Stimulated activated CD4-positive, alpha-beta T cell treated with anti-CD3 and anti-CD28 coated beads, TNF-alpha, amount 100 ng/mL, for 24 hours (primary cell): ENCODE measurements around the gene UQCC5.

Experiments
- DNase-seq, 3 experiments: peaks; one replicate each; pipeline ENCODE4 v3.0.0-alpha.2; 2020; ENCODE audit warnings: low read depth in 3 of 3

UQCC5 gene

GRCh38 chr3:52534281-52535183 is 1.9 kb upstream of the UQCC5 start:
- DNase-seq = no peak

GRCh38 chr3:52535411-52536111 is 844 bp upstream of the UQCC5 start:
- DNase-seq = no peak

- DNase-seq = no peak
These were observed 365 bp upstream of the UQCC5 start for GRCh38 chr3:52536112-52536368.

- DNase-seq = no peak
These were observed 788 bp downstream of the UQCC5 start for GRCh38 chr3:52537165-52537620.

- no peak for DNase-seq
These were observed 1.5 kb downstream of the UQCC5 start for GRCh38 chr3:52537726-52538421.

- DNase-seq = no peak
These were observed 2.7 kb downstream of the UQCC5 start for GRCh38 chr3:52539010-52539653.

- DNase-seq = no peak
These were observed 4.6 kb downstream of the UQCC5 start for GRCh38 chr3:52541050-52541449.

- no peak for DNase-seq
These were observed 8.5 kb downstream of the UQCC5 start for GRCh38 chr3:52544937-52545336.

GRCh38 chr3:52546111-52546901 is 9.9 kb downstream of the UQCC5 start:
- no peak for DNase-seq

GRCh38 chr3:52547143-52547542 is 10.7 kb downstream of the UQCC5 start:
- DNase-seq = no peak

GRCh38 chr3:52551118-52551517 is 14.7 kb downstream of the UQCC5 start:
- no peak for DNase-seq

- DNase-seq = no peak
These were observed 15.7 kb downstream of the UQCC5 start for GRCh38 chr3:52552089-52552488.

GRCh38 chr3:52554026-52554755 is 17.8 kb downstream of the UQCC5 start:
- no peak for DNase-seq

GRCh38 chr3:52555056-52555455 is 18.7 kb downstream of the UQCC5 start:
- no peak for DNase-seq

- no peak for DNase-seq
These were observed 20.9 kb downstream of the UQCC5 start for GRCh38 chr3:52557011-52557960.

GRCh38 chr3:52558436-52558835 is 22.0 kb downstream of the UQCC5 start:
- DNase-seq = no peak

GRCh38 chr3:52561028-52561747 is 24.8 kb downstream of the UQCC5 start:
- DNase-seq = no peak

- no peak for DNase-seq
These were observed 27.6 kb downstream of the UQCC5 start for GRCh38 chr3:52563984-52564383.

- DNase-seq = no peak
These were observed 31.7 kb downstream of the UQCC5 start for GRCh38 chr3:52568069-52568468.
